Measurements from ENCODE around the gene RBM38.

DNA sequence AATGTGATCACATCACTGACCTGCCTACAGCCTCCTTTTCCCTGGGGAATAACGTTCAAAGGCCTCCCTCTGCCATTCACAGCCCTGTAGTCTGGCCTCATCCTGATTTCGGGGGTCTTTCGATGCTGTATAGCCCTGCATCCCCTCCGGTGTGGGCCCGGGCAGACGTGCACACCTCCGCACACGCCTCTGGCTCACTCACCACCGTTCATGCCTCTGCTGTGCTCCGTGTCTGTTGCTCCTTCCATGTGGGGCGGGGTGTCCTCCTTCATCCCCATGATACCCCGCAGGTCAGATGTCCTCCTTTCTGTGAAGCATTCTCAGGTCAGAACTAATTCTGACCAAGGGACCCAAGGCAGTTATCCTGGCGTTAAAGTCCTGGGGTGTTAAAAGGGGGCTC lies 13.8 kb upstream of the RBM38 start:
- TF ChIP-seq, protein P1, sequence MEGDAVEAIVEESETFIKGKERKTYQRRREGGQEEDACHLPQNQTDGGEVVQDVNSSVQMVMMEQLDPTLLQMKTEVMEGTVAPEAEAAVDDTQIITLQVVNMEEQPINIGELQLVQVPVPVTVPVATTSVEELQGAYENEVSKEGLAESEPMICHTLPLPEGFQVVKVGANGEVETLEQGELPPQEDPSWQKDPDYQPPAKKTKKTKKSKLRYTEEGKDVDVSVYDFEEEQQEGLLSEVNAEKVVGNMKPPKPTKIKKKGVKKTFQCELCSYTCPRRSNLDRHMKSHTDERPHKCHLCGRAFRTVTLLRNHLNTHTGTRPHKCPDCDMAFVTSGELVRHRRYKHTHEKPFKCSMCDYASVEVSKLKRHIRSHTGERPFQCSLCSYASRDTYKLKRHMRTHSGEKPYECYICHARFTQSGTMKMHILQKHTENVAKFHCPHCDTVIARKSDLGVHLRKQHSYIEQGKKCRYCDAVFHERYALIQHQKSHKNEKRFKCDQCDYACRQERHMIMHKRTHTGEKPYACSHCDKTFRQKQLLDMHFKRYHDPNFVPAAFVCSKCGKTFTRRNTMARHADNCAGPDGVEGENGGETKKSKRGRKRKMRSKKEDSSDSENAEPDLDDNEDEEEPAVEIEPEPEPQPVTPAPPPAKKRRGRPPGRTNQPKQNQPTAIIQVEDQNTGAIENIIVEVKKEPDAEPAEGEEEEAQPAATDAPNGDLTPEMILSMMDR (conservative IDR thresholded peaks at IDR 0.05; ENCODE audit: low read depth, low read length): no peak
- TF ChIP-seq EZH2 (IDR thresholded peaks at IDR 0.05; ENCODE audit: low read length, unreplicated experiment): no peak
- TF ChIP-seq EZH2phosphoT487 (IDR thresholded peaks at IDR 0.05; ENCODE audit: borderline replicate concordance, low read length): no peak

Measured in PC-3 (cell line).